Mesenteric fat pad (tissue), 1 donor: Measurements from ENCODE around the gene FDX1. TPM values are rescaled to one million over a fixed set of nuclear protein-coding genes. Genes with fewer than 3 reads are reported as not detected.

ENCODE experiments used
- DNase-seq: peaks from one replicate; pipeline ENCODE4 v3.0.0-alpha.2; 2020; ENCODE audit warnings: low spot score
- total RNA-seq: library from RNA; stranded (reverse); fragmentation: NEBNext Ultra II Directional; extraction: Animal tissue kit (Norgen Biotek cat#: 25700); gene quantifications from one replicate; pipeline ENCODE4 v1.2.1, GENCODE V29; 2021
- donor health status: DM: yes; HTN: yes; CAD: no.

The FDX1 gene
- total RNA-seq, 1 donor from 2014 or later, result 12.5 TPM

- no peak for DNase-seq
Observed at GRCh38 chr11:110507328-110507727, 77.6 kb downstream of the FDX1 start.

DNA sequence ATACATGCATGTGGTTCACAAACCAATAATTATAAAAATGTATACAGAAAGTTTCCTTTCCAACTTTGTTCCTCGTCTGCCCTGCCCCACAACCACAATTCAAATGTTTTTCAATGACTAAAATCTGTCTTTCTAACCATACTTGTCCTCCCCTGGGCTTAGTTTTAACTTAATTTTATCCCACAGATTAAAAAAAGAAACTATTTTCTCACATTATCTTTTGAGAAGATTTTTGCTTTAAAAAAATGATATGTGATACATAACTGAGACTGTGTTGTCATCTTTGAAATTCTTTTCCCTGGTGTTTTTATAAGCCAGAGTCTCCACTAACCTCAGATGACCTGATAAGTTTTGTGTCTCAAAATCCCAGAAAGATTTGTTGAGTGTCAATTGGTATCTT, 79.0 kb downstream of the FDX1 start:
- DNase-seq, result no peak

GRCh38 chr11:110509472-110509871, 79.7 kb downstream of the FDX1 start:
- no peak for DNase-seq

DNA sequence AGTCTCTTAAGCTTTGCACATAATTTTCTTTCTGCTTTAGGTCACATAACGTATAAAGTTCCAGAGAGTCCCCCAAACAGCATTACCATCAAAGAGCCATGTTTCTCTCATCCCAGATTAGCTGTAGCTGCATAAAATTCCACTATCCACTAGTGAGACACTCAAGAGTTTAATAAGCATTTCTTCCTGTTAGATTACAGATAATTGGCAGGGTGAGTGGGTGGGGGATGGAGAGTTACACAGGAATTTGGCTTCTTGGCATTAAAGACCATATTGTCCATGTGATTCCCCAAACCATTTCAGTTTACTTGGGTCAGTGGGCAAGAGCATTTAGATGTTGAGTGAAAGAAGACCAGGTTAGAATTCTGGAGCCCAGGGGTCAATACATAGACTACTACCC, 82.3 kb downstream of the FDX1 start:
- DNase-seq, result no peak

DNA sequence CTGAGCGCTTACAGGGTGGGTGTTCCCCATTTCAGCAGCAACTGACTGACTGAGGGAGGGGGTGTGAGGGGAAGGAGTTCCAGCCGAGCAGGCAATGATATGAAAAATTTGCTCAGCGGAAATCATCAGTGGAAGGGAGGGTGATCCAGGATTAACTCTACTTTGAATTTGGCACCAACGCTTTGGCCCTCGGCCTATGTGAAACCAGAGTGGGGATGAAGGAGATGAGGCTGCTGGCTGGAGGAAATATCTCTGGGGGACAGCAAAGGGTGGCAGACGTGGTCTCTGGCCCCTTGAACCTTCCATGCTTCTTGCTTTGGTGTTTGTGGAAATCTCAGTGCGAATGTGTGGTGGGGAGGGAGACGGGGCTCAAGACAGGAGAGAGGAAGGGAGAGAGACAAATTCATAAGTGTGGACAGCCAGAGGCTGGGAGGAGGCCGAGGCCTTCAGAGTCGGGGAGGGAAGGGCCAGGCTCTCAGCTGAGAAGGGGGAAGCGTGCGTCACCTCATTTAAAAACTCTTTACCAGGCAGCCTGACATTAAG, 83.6 kb downstream of the FDX1 start:
- no peak for DNase-seq

GRCh38 chr11:110513846-110514437, 84.2 kb downstream of the FDX1 start:
- DNase-seq, result no peak

Other genes with a start within 250 kb of the FDX1 start
- gene RDX, start 133.3 kb upstream of the FDX1 start, total RNA-seq, result 128 TPM